ENCODE measurements around the gene HBG2.

The HBG2 gene

DNA sequence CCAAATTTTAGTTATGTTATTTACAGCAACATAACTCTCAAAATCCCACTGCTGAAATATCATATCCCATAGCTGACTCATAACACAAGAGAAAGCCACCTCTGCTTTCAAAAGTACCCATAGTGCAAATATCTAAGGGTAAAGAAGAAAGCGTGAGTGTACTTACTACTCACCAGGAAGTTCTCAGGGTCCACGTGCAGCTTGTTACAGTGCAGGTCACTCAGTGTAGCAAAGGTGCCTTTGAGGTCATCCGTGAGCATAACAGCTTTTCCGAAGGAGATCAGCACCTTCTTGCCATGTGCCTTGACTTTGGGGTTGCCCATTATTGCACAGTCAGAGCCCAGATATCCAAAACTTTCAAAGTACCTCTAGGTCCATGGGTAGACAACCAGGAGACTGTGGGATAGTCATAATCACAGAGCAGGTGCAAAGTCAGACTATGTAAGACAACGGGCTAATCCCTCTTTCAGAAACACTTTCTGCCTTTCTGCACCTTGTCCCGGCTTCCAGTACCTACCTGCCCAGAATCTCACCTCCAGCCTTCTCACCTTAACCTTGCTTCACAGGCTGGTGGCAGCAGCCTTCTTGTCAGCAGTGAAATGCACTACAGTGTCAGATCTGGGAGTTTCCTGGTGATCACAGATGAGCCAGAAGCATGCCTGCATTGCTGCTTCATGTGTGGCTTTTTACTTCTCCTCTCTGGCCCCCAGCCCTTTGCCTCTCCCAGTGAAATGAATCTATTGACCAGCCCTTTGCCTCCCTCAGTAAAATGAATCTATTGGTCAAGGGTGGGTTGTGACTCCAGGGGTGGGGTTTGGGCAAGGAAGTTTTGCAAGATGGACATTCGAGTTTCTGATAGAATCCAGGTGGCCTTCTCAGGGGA is 11.4 kb downstream of the HBG2 start:
- Histone ChIP-seq H3K4me3 (ENCODE audit: control insufficient read depth in 1 of 7, extremely low read depth in 1 of 7, insufficient read depth in 4 of 7, low read depth in 2 of 7, low read length in 6 of 7) (no peak overlapping the region), H3K27ac (ENCODE audit: insufficient read depth in 1 of 2, low read depth in 1 of 2, low read length in 2 of 2, poor library complexity in 1 of 2, severe bottlenecking in 2 of 2) (peak overlapping the region in 1 of 2 experiments; percentile 8), H3K36me3 (ENCODE audit: control insufficient read depth in 4 of 4, insufficient read depth in 4 of 4, low read length in 3 of 4) (no peaks in the 10 kb centered on the region), H3K9me3 (ENCODE audit: control extremely low read depth in 1 of 5, control insufficient read depth in 4 of 5, insufficient read depth in 2 of 5, low read depth in 1 of 5, low read length in 4 of 5) (no peaks in the 10 kb centered on the region), H3K27me3 (replicated peaks in 2 of 5; ENCODE audit: control insufficient read depth in 4 of 5, insufficient read depth in 5 of 5, low read length in 4 of 5) (no peaks in the 10 kb centered on the region), H3K4me1 (ENCODE audit: control extremely low read depth in 1 of 4, control insufficient read depth in 4 of 4, insufficient read depth in 4 of 4, low read length in 3 of 4) (peaks cover 2 to 18% (median 6%) of the 10 kb centered on the region in 4 experiments)
- no peak for DNase-seq
- CTCF ChIA-PET, result no interaction called here
- POLR2A ChIA-PET, result no interaction called here
- 97% methylated on average over 7 of the region's 7 CpGs for WGBS (ENCODE audit: insufficient coverage)

DNA sequence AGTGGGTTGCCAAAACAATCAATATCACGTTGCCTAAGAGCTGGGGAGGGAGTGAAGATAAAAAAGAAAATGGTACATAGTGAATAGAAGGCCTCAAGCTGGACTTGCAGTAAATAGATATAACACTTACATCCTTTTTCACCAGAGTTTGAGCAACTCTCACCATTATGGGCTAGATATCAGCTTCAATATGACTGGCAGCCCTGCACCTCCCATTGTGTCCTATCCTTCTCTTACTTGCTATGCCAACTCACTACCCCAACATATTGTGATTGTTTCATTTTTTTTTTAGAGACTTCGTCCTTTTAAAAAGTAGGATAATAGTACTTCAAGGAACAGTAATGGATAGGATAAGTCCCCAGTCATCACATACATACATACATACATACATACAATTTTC is 12.4 kb downstream of the HBG2 start:
- Histone ChIP-seq H3K27me3 (replicated peaks in 2 of 5; ENCODE audit: control insufficient read depth in 4 of 5, insufficient read depth in 5 of 5, low read length in 4 of 5) (no peaks in the 10 kb centered on the region), H3K36me3 (ENCODE audit: control insufficient read depth in 4 of 4, insufficient read depth in 4 of 4, low read length in 3 of 4) (no peaks in the 10 kb centered on the region), H3K9me3 (ENCODE audit: control extremely low read depth in 1 of 5, control insufficient read depth in 4 of 5, insufficient read depth in 2 of 5, low read depth in 1 of 5, low read length in 4 of 5) (no peaks in the 10 kb centered on the region), H3K4me3 (ENCODE audit: control insufficient read depth in 1 of 7, extremely low read depth in 1 of 7, insufficient read depth in 4 of 7, low read depth in 2 of 7, low read length in 6 of 7) (no peak overlapping the region), H3K4me1 (ENCODE audit: control extremely low read depth in 1 of 4, control insufficient read depth in 4 of 4, insufficient read depth in 4 of 4, low read length in 3 of 4) (peaks cover 2 to 17% (median 6%) of the 10 kb centered on the region in 4 experiments), H3K27ac (ENCODE audit: insufficient read depth in 1 of 2, low read depth in 1 of 2, low read length in 2 of 2, poor library complexity in 1 of 2, severe bottlenecking in 2 of 2) (no peak overlapping the region)
- ChIA-PET POLR2A (no interaction called here), CTCF (no interaction called here)
- no CpG with 5 or more reads among the region's 2 CpGs for WGBS (ENCODE audit: insufficient coverage)
- no peak for DNase-seq

DNA sequence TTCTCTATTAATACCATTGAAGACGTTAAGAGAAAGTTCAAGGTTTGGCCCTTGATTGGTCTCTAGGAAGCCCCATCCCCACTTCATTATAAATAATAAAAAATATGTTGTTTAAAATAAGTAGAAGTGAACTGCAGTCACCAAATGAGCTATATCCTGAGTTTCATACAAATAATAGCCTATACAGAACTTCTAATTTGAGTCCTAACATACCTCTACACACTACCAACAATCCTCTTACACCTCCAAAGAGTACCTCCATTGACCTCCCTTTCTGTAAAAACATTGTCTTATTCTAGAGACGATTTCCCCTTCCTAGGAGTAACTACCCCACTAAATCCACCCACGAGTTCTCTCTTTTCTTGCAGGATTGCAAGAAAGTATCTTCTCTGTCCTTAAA is 13.1 kb downstream of the HBG2 start:
- ChIA-PET POLR2A (no interaction called here), CTCF (interaction anchor here (1.4 kb wide), 1 partner anchor 16 kb away, joined by 3 read pairs; no protein-coding TSS in a partner anchor)
- DNase-seq, result no peak
- H3K36me3 ChIP-seq (ENCODE audit: control insufficient read depth in 4 of 4, insufficient read depth in 4 of 4, low read length in 3 of 4), result no peaks in the 10 kb centered on the region
- H3K27me3 ChIP-seq (replicated peaks in 2 of 5; ENCODE audit: control insufficient read depth in 4 of 5, insufficient read depth in 5 of 5, low read length in 4 of 5), result no peaks in the 10 kb centered on the region
- H3K9me3 ChIP-seq (ENCODE audit: control extremely low read depth in 1 of 5, control insufficient read depth in 4 of 5, insufficient read depth in 2 of 5, low read depth in 1 of 5, low read length in 4 of 5), result no peaks in the 10 kb centered on the region
- 67% methylated on average over 2 of the region's 3 CpGs for WGBS (ENCODE audit: insufficient coverage)
- H3K4me1 ChIP-seq (ENCODE audit: control extremely low read depth in 1 of 4, control insufficient read depth in 4 of 4, insufficient read depth in 4 of 4, low read length in 3 of 4), result peaks cover 2 to 13% (median 5%) of the 10 kb centered on the region in 4 experiments
- no peak overlapping the region for H3K4me3 ChIP-seq (ENCODE audit: control insufficient read depth in 1 of 7, extremely low read depth in 1 of 7, insufficient read depth in 4 of 7, low read depth in 2 of 7, low read length in 6 of 7)
- H3K27ac ChIP-seq (ENCODE audit: insufficient read depth in 1 of 2, low read depth in 1 of 2, low read length in 2 of 2, poor library complexity in 1 of 2, severe bottlenecking in 2 of 2), result no peak overlapping the region

DNA sequence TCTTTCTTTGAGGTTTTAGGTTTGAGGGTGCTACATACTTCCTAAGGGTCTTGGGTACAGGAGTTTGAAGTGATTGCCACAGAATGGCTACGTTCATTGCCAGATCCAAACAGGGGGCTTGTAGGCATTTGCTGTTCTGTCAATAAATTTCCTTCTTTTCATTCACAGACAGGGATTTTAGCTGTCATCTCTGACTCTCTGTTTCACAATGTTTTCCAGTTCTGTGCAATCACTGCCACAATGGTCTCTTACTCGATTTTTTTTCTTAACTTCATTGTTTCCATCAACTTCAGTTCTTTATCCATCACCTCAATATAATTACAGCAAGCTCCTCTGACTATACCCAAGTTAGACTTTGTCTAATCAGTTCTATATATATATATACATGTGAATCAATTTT is 14.1 kb downstream of the HBG2 start:
- ChIA-PET POLR2A (interaction anchor here (0.6 kb wide), 1 partner anchor 50 kb away, joined by 3 read pairs; no protein-coding TSS in a partner anchor), CTCF (interaction anchor here (1.4 kb wide), 1 partner anchor 15 kb away, joined by 3 read pairs; no protein-coding TSS in a partner anchor)
- DNase-seq, result no peak
- no peak overlapping the region for H3K27ac ChIP-seq (ENCODE audit: insufficient read depth in 1 of 2, low read depth in 1 of 2, low read length in 2 of 2, poor library complexity in 1 of 2, severe bottlenecking in 2 of 2)
- no peak overlapping the region for H3K4me3 ChIP-seq (ENCODE audit: control insufficient read depth in 1 of 7, extremely low read depth in 1 of 7, insufficient read depth in 4 of 7, low read depth in 2 of 7, low read length in 6 of 7)
- 100% methylated on average over 1 of the region's 2 CpGs for WGBS (ENCODE audit: insufficient coverage)
- H3K27me3 ChIP-seq (replicated peaks in 2 of 5; ENCODE audit: control insufficient read depth in 4 of 5, insufficient read depth in 5 of 5, low read length in 4 of 5), result no peaks in the 10 kb centered on the region
- peaks cover 2 to 14% (median 5%) of the 10 kb centered on the region in 4 experiments for H3K4me1 ChIP-seq (ENCODE audit: control extremely low read depth in 1 of 4, control insufficient read depth in 4 of 4, insufficient read depth in 4 of 4, low read length in 3 of 4)
- no peaks in the 10 kb centered on the region for H3K9me3 ChIP-seq (ENCODE audit: control extremely low read depth in 1 of 5, control insufficient read depth in 4 of 5, insufficient read depth in 2 of 5, low read depth in 1 of 5, low read length in 4 of 5)
- no peaks in the 10 kb centered on the region for H3K36me3 ChIP-seq (ENCODE audit: control insufficient read depth in 4 of 4, insufficient read depth in 4 of 4, low read length in 3 of 4)

DNA sequence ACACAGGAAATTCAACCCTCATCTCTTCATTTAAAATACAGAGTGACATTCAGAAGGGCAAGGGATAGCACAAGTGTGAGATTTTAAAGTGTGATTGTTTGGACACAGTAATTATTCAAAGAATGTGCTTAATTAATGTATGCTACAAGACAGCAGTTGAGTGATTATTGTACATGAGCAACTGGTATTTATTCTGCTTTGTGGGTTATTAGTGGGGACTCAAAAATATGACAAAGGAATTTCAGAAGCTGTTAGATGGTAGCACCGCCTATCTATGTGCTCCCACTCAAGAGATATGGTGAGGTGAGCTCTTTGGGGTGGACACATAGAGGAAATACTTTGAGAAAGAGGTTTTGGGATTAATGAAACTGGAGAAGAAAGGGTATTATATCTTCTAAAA is 14.5 kb downstream of the HBG2 start:
- ChIA-PET CTCF (no interaction called here), POLR2A (interaction anchor here (0.6 kb wide), 1 partner anchor 50 kb away, joined by 3 read pairs; no protein-coding TSS in a partner anchor)
- H3K27ac ChIP-seq (ENCODE audit: insufficient read depth in 1 of 2, low read depth in 1 of 2, low read length in 2 of 2, poor library complexity in 1 of 2, severe bottlenecking in 2 of 2), result no peak overlapping the region
- no peak overlapping the region for H3K4me3 ChIP-seq (ENCODE audit: control insufficient read depth in 1 of 7, extremely low read depth in 1 of 7, insufficient read depth in 4 of 7, low read depth in 2 of 7, low read length in 6 of 7)
- no peaks in the 10 kb centered on the region for H3K9me3 ChIP-seq (ENCODE audit: control extremely low read depth in 1 of 5, control insufficient read depth in 4 of 5, insufficient read depth in 2 of 5, low read depth in 1 of 5, low read length in 4 of 5)
- H3K4me1 ChIP-seq (ENCODE audit: control extremely low read depth in 1 of 4, control insufficient read depth in 4 of 4, insufficient read depth in 4 of 4, low read length in 3 of 4), result peaks cover 3 to 14% (median 8%) of the 10 kb centered on the region in 4 experiments
- H3K36me3 ChIP-seq (ENCODE audit: control insufficient read depth in 4 of 4, insufficient read depth in 4 of 4, low read length in 3 of 4), result no peaks in the 10 kb centered on the region
- DNase-seq, result no peak
- 100% methylated on average over 1 of the region's 1 CpG for WGBS (ENCODE audit: insufficient coverage)
- H3K27me3 ChIP-seq (replicated peaks in 2 of 5; ENCODE audit: control insufficient read depth in 4 of 5, insufficient read depth in 5 of 5, low read length in 4 of 5), result no peaks in the 10 kb centered on the region

DNA sequence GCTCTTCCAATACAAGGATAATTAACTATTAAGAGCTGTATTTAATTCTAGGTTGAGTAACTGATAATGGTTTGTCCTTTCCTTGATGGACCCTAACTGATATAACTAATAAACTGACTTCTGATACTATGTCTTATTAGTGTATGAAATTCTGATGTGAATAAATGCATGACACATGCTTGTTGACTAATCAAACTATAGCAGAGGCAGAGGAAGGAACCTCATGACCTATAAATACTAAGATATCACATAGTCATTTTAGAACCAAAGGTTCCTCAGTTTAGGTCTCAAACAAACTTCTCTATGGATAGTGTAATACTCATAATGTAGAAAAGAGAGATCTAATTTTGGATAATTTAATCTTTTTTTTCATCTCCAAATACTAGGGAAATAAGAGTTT is 15.5 kb downstream of the HBG2 start:
- H3K27ac ChIP-seq (ENCODE audit: insufficient read depth in 1 of 2, low read depth in 1 of 2, low read length in 2 of 2, poor library complexity in 1 of 2, severe bottlenecking in 2 of 2), result no peak overlapping the region
- no peaks in the 10 kb centered on the region for H3K36me3 ChIP-seq (ENCODE audit: control insufficient read depth in 4 of 4, insufficient read depth in 4 of 4, low read length in 3 of 4)
- no peaks in the 10 kb centered on the region for H3K27me3 ChIP-seq (replicated peaks in 2 of 5; ENCODE audit: control insufficient read depth in 4 of 5, insufficient read depth in 5 of 5, low read length in 4 of 5)
- H3K4me3 ChIP-seq (ENCODE audit: control insufficient read depth in 1 of 7, extremely low read depth in 1 of 7, insufficient read depth in 4 of 7, low read depth in 2 of 7, low read length in 6 of 7), result no peak overlapping the region
- peaks cover 5 to 19% (median 15%) of the 10 kb centered on the region in 4 experiments for H3K4me1 ChIP-seq (ENCODE audit: control extremely low read depth in 1 of 4, control insufficient read depth in 4 of 4, insufficient read depth in 4 of 4, low read length in 3 of 4)
- no peaks in the 10 kb centered on the region for H3K9me3 ChIP-seq (ENCODE audit: control extremely low read depth in 1 of 5, control insufficient read depth in 4 of 5, insufficient read depth in 2 of 5, low read depth in 1 of 5, low read length in 4 of 5)
- CTCF ChIA-PET, result no interaction called here
- no peak for DNase-seq
- POLR2A ChIA-PET, result no interaction called here

DNA sequence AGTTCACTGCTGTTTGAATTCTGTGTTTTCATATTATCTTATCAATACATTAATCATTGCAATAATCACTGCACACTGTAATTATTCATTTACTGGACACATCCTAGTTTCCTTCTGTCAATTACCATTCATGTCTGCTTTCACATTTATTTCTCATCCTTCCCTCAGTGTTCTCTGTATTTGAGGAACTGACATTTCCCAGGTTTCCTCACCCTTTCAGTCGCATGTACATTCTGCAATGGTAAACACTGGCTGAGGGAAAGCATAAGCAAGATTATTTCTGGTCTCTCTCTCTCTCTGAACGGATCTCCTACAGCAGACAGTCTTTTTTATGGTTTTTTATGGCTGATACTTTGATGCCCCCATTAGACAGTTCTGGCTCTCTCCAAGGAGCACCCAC is 16.1 kb downstream of the HBG2 start:
- Histone ChIP-seq H3K27me3 (replicated peaks in 2 of 5; ENCODE audit: control insufficient read depth in 4 of 5, insufficient read depth in 5 of 5, low read length in 4 of 5) (no peaks in the 10 kb centered on the region), H3K4me3 (ENCODE audit: control insufficient read depth in 1 of 7, extremely low read depth in 1 of 7, insufficient read depth in 4 of 7, low read depth in 2 of 7, low read length in 6 of 7) (no peak overlapping the region), H3K36me3 (ENCODE audit: control insufficient read depth in 4 of 4, insufficient read depth in 4 of 4, low read length in 3 of 4) (no peaks in the 10 kb centered on the region), H3K27ac (ENCODE audit: insufficient read depth in 1 of 2, low read depth in 1 of 2, low read length in 2 of 2, poor library complexity in 1 of 2, severe bottlenecking in 2 of 2) (no peak overlapping the region), H3K9me3 (ENCODE audit: control extremely low read depth in 1 of 5, control insufficient read depth in 4 of 5, insufficient read depth in 2 of 5, low read depth in 1 of 5, low read length in 4 of 5) (no peaks in the 10 kb centered on the region), H3K4me1 (ENCODE audit: control extremely low read depth in 1 of 4, control insufficient read depth in 4 of 4, insufficient read depth in 4 of 4, low read length in 3 of 4) (peaks cover 9 to 24% (median 20%) of the 10 kb centered on the region in 4 experiments)
- no CpG with 5 or more reads among the region's 2 CpGs for WGBS (ENCODE audit: insufficient coverage)
- POLR2A ChIA-PET, result no interaction called here
- CTCF ChIA-PET, result interaction anchor here (0.9 kb wide), 1 partner anchor 13 kb away, joined by 3 read pairs; no protein-coding TSS in a partner anchor
- no peak for DNase-seq
